ENCODE measurements around the gene ATP8B4.

- no peak for TF ChIP-seq CTCF (IDR thresholded peaks at IDR 0.05)
- TF ChIP-seq POLR2A (IDR thresholded peaks at IDR 0.05) = no peak
Observed at GRCh38 chr15:50146632-50147031, 27.6 kb upstream of the ATP8B4 start.

Data from uterus (tissue), 2 donors.